ENCODE data around the gene CHST7. TPM values are rescaled to one million over a fixed set of nuclear protein-coding genes. Genes with fewer than 3 reads are reported as not detected.

CHST7 gene
- total and polyA plus RNA-seq, 9 donors, result 5.9 to 144 (median 25.3) TPM

DNA sequence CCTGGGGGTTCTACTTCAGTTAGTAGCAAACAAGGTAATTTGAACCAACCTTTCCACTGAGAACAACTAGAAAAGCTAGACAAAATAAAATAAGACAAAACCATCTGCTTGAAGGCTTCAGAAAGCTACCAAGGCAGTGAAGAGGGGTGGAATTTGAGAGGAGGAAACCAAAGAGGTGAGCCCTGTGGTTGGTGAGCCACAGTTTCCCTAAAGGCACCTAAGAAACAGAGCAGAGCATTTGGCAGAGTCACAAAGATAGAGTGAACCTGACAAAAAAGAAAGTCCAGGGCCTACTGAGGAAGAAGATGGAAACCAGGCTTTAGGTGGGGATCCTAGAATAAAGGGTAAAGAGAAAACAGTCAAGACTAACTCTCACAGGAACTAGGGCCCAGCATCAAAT, 44.3 kb downstream of the CHST7 start:
- no peaks in the 10 kb centered on the region for H3K4me1 ChIP-seq (ENCODE audit: insufficient read depth)
- H3K27ac ChIP-seq, result no peak overlapping the region
- H3K27me3 ChIP-seq, result no peaks in the 10 kb centered on the region
- TF ChIP-seq, protein P1, sequence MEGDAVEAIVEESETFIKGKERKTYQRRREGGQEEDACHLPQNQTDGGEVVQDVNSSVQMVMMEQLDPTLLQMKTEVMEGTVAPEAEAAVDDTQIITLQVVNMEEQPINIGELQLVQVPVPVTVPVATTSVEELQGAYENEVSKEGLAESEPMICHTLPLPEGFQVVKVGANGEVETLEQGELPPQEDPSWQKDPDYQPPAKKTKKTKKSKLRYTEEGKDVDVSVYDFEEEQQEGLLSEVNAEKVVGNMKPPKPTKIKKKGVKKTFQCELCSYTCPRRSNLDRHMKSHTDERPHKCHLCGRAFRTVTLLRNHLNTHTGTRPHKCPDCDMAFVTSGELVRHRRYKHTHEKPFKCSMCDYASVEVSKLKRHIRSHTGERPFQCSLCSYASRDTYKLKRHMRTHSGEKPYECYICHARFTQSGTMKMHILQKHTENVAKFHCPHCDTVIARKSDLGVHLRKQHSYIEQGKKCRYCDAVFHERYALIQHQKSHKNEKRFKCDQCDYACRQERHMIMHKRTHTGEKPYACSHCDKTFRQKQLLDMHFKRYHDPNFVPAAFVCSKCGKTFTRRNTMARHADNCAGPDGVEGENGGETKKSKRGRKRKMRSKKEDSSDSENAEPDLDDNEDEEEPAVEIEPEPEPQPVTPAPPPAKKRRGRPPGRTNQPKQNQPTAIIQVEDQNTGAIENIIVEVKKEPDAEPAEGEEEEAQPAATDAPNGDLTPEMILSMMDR (IDR thresholded peaks at IDR 0.05), result no peak
- no peak for TF ChIP-seq EP300 (IDR thresholded peaks at IDR 0.05)
- no peak for TF ChIP-seq POLR2A (IDR thresholded peaks at IDR 0.05)
- no peak overlapping the region for H3K4me3 ChIP-seq
- intact Hi-C loops (cut with DNase I), result no loop called here
- no peaks in the 10 kb centered on the region for H3K9me3 ChIP-seq
- DNase-seq, result no peak
- no peaks in the 10 kb centered on the region for H3K36me3 ChIP-seq

DNA sequence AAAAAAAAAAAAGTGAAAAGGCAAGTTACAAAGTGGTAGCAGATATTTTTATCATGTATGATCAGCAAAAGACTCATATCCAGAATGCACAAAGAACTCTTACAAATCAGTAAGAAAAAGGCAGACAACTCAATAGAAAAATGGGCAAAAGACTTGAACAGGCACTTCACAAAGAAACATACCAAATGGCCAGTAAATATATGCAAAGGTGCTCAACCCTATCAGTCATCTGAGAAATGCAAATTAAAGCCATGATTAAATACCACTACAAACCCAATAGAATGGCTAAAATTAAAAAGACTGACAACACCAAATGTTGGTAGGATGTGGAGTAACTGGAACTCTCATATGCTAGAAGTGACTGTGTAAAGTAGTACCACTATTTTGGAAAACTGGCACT, 45.4 kb downstream of the CHST7 start:
- H3K4me3 ChIP-seq, result no peak overlapping the region
- H3K9me3 ChIP-seq, result no peaks in the 10 kb centered on the region
- no peak for DNase-seq
- no peaks in the 10 kb centered on the region for H3K27me3 ChIP-seq
- H3K4me1 ChIP-seq (ENCODE audit: insufficient read depth), result no peaks in the 10 kb centered on the region
- TF ChIP-seq, protein P1 (IDR thresholded peaks at IDR 0.05), result no peak
- TF ChIP-seq EP300 (IDR thresholded peaks at IDR 0.05) (no peak), POLR2A (IDR thresholded peaks at IDR 0.05) (no peak)
- H3K36me3 ChIP-seq, result no peaks in the 10 kb centered on the region
- intact Hi-C loops (cut with DNase I), result no loop called here
- no peak overlapping the region for H3K27ac ChIP-seq

DNA sequence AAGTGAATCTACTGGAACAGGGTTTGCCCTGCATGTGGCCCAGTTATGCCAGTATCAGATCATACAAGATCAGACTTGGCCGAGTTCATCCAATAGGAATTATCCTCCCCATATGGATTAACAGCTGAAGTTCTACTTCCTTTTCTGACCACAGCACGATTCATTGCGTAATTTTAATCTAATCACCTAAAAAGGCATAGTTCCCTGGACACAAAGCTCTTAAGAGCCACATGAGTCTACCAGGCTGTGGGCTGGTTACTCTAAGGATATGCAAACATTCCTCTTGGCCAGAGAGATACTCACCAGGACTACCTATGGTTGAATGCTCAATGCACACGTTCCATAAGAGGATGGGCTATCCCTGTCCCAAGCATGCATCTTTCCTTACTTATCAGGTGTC, 46.9 kb downstream of the CHST7 start:
- no peak for DNase-seq
- no peaks in the 10 kb centered on the region for H3K27me3 ChIP-seq
- WGBS, 3 donors, result 71 to 83% (median 76%) methylated on average over 4 of the region's 4 CpGs
- TF ChIP-seq, protein P1 (IDR thresholded peaks at IDR 0.05), result no peak
- TF ChIP-seq EP300 (IDR thresholded peaks at IDR 0.05), result no peak
- TF ChIP-seq POLR2A (IDR thresholded peaks at IDR 0.05), result no peak
- no peak overlapping the region for H3K27ac ChIP-seq
- H3K4me1 ChIP-seq (ENCODE audit: insufficient read depth), result no peaks in the 10 kb centered on the region
- no peak overlapping the region for H3K4me3 ChIP-seq
- no peaks in the 10 kb centered on the region for H3K36me3 ChIP-seq
- H3K9me3 ChIP-seq, result no peaks in the 10 kb centered on the region
- intact Hi-C loops (cut with DNase I), result no loop called here

DNA sequence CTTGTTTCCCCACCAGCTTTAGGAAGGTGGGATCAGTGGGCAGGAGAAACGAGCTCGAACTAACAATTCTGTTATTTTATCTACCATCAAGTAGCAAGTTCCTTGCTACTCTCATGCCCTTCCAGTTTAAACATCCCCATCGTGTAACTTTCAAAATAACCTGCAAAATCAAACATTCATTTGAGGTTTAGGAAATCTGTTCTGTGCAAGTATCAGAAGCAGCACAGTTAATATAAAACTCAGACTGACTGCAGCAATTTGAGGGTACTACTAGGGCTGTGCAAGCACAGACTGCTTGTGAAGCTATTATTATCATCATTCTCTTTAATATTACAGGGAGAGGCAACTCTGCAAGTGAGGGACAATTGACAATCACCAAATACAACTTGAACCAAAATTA, 48.0 kb downstream of the CHST7 start:
- no peaks in the 10 kb centered on the region for H3K4me1 ChIP-seq (ENCODE audit: insufficient read depth)
- no peak for DNase-seq
- 48 to 68% (median 48%) methylated on average over 3 of the region's 3 CpGs for WGBS, 3 donors
- H3K27ac ChIP-seq, result no peak overlapping the region
- H3K4me3 ChIP-seq, result no peak overlapping the region
- intact Hi-C loops (cut with DNase I), result no loop called here
- no peaks in the 10 kb centered on the region for H3K9me3 ChIP-seq
- TF ChIP-seq POLR2A (IDR thresholded peaks at IDR 0.05) (no peak), EP300 (IDR thresholded peaks at IDR 0.05) (no peak)
- TF ChIP-seq, protein P1 (IDR thresholded peaks at IDR 0.05), result no peak
- H3K27me3 ChIP-seq, result no peaks in the 10 kb centered on the region
- no peaks in the 10 kb centered on the region for H3K36me3 ChIP-seq

Measured in ovary (tissue), 9 donors.